Activated T-cell treated with anti-CD3 and anti-CD28 coated beads, Interleukin-2, amount 50 U/mL, for 4 hours (primary cell): ENCODE measurements around the gene MON2. TPM values are rescaled to one million over a fixed set of nuclear protein-coding genes. Genes with fewer than 3 reads are reported as not detected.

Experiments used
- ATAC-seq, 2 donors: fragments of 200-7000 bp; cut with Tn5 transposase; one replicate each; pipeline ENCODE4 v1.10.0; 2021
- DNase-seq: peaks from one replicate; pipeline ENCODE4 v3.0.0-alpha.2; 2020
- H3K27me3 Mint-ChIP-seq: one replicate; pipeline ENCODE4 v1.8.0; 2021; ENCODE audit warnings: low read depth, mixed read lengths
- H3K36me3 Mint-ChIP-seq: one replicate; pipeline ENCODE4 v1.8.0; 2022; ENCODE audit warnings: mixed read lengths; ENCODE audit not compliant: insufficient read depth
- H3K4me1 Mint-ChIP-seq: one replicate; pipeline ENCODE4 v1.8.0; 2021; ENCODE audit warnings: low read depth, mixed read lengths
- H3K4me3 Mint-ChIP-seq: one replicate; pipeline ENCODE4 v1.8.0; 2021; ENCODE audit warnings: mild to moderate bottlenecking, moderate library complexity, mixed read lengths
- H3K9me3 Mint-ChIP-seq: one replicate; pipeline ENCODE4 v1.8.0; 2021; ENCODE audit warnings: mixed read lengths
- total RNA-seq, 3 donors: library from RNA; stranded (reverse); gene quantifications; one replicate each; pipeline ENCODE4 v1.2.1, GENCODE V29; 2021

Gene MON2
- total RNA-seq, 3 donors from 2014 or later = 25.9 to 28.4 (median 27.6) TPM

GRCh38 chr12:62601765-62602164 lies 135.1 kb downstream of the MON2 start:
- no peaks in the 10 kb centered on the region for H3K27me3 Mint-ChIP-seq
- no peak for ATAC-seq
- H3K4me3 Mint-ChIP-seq = peak overlapping the region; percentile 89
- H3K4me1 Mint-ChIP-seq = peaks cover 36% of the 10 kb centered on the region
- no peak for DNase-seq
- H3K36me3 Mint-ChIP-seq = peaks cover 3% of the 10 kb centered on the region
- H3K9me3 Mint-ChIP-seq = no peaks in the 10 kb centered on the region

GRCh38 chr12:62602255-62603060 lies 135.8 kb downstream of the MON2 start:
- Mint-ChIP-seq H3K9me3 (no peaks in the 10 kb centered on the region), H3K4me3 (peak overlapping the region; percentile 89), H3K4me1 (peaks cover 40% of the 10 kb centered on the region), H3K27me3 (no peaks in the 10 kb centered on the region), H3K36me3 (peaks cover 5% of the 10 kb centered on the region)
- DNase-seq = peak; percentile 81
- ATAC-seq = peak; percentile 70 to 72

GRCh38 chr12:62603061-62603810 lies 136.6 kb downstream of the MON2 start:
- DNase-seq (peak; percentile 70), ATAC-seq (peak; percentile 76 to 77)
- Mint-ChIP-seq H3K4me1 (peaks cover 40% of the 10 kb centered on the region), H3K9me3 (no peaks in the 10 kb centered on the region), H3K27me3 (no peaks in the 10 kb centered on the region), H3K36me3 (peaks cover 5% of the 10 kb centered on the region), H3K4me3 (peak overlapping the region; percentile 89)

- Mint-ChIP-seq H3K36me3 (peaks cover 5% of the 10 kb centered on the region), H3K9me3 (no peaks in the 10 kb centered on the region), H3K4me1 (peaks cover 40% of the 10 kb centered on the region), H3K4me3 (peak overlapping the region; percentile 89), H3K27me3 (no peaks in the 10 kb centered on the region)
- ATAC-seq = no peak
- DNase-seq = no peak
These were observed 137.1 kb downstream of the MON2 start for GRCh38 chr12:62603811-62604098.

GRCh38 chr12:62604373-62604772 lies 137.7 kb downstream of the MON2 start:
- DNase-seq (no peak), ATAC-seq (no peak)
- peaks cover 5% of the 10 kb centered on the region for H3K36me3 Mint-ChIP-seq
- H3K27me3 Mint-ChIP-seq = no peaks in the 10 kb centered on the region
- H3K9me3 Mint-ChIP-seq = no peaks in the 10 kb centered on the region
- H3K4me3 Mint-ChIP-seq = peak overlapping the region; percentile 89
- H3K4me1 Mint-ChIP-seq = peaks cover 40% of the 10 kb centered on the region

- DNase-seq = no peak
- H3K9me3 Mint-ChIP-seq = no peaks in the 10 kb centered on the region
These were observed 138.2 kb downstream of the MON2 start for GRCh38 chr12:62604871-62605270.

GRCh38 chr12:62605981-62606380 lies 139.4 kb downstream of the MON2 start:
- no peaks in the 10 kb centered on the region for H3K9me3 Mint-ChIP-seq
- peaks cover 5% of the 10 kb centered on the region for H3K36me3 Mint-ChIP-seq
- ATAC-seq (no peak), DNase-seq (no peak)
- H3K4me1 Mint-ChIP-seq = peaks cover 36% of the 10 kb centered on the region
- no peak overlapping the region for H3K4me3 Mint-ChIP-seq
- H3K27me3 Mint-ChIP-seq = no peaks in the 10 kb centered on the region

More at GRCh38 chr12:62604871-62605270, 138.2 kb downstream of the MON2 start:
- Mint-ChIP-seq H3K4me1 (peaks cover 40% of the 10 kb centered on the region), H3K36me3 (peaks cover 5% of the 10 kb centered on the region), H3K4me3 (peak overlapping the region; percentile 89), H3K27me3 (no peaks in the 10 kb centered on the region)
- ATAC-seq = no peak

- Mint-ChIP-seq H3K27me3 (no peaks in the 10 kb centered on the region), H3K4me1 (peaks cover 33% of the 10 kb centered on the region), H3K9me3 (no peaks in the 10 kb centered on the region), H3K4me3 (no peak overlapping the region), H3K36me3 (peaks cover 5% of the 10 kb centered on the region)
- DNase-seq (no peak), ATAC-seq (no peak)
These were observed 140.0 kb downstream of the MON2 start for GRCh38 chr12:62606654-62607053.

GRCh38 chr12:62613081-62613480 lies 146.5 kb downstream of the MON2 start:
- no peak for ATAC-seq
- Mint-ChIP-seq H3K4me3 (no peak overlapping the region), H3K4me1 (no peaks in the 10 kb centered on the region), H3K9me3 (no peaks in the 10 kb centered on the region), H3K36me3 (peaks cover 3% of the 10 kb centered on the region), H3K27me3 (no peaks in the 10 kb centered on the region)
- no peak for DNase-seq

- DNase-seq = no peak
- Mint-ChIP-seq H3K27me3 (no peaks in the 10 kb centered on the region), H3K4me1 (peaks cover 7% of the 10 kb centered on the region), H3K36me3 (peaks cover 3% of the 10 kb centered on the region), H3K4me3 (no peak overlapping the region), H3K9me3 (no peaks in the 10 kb centered on the region)
- peak in 1 of 2 donors; percentile 59 for ATAC-seq
These were observed 151.7 kb downstream of the MON2 start for GRCh38 chr12:62618319-62618718.

GRCh38 chr12:62618930-62619329 lies 152.3 kb downstream of the MON2 start:
- ATAC-seq (no peak), DNase-seq (no peak)
- no peaks in the 10 kb centered on the region for H3K9me3 Mint-ChIP-seq
- H3K4me3 Mint-ChIP-seq = no peak overlapping the region
- H3K36me3 Mint-ChIP-seq = peaks cover 3% of the 10 kb centered on the region
- H3K27me3 Mint-ChIP-seq = no peaks in the 10 kb centered on the region
- peaks cover 7% of the 10 kb centered on the region for H3K4me1 Mint-ChIP-seq

GRCh38 chr12:62621101-62621638 lies 154.5 kb downstream of the MON2 start:
- H3K4me1 Mint-ChIP-seq = peaks cover 7% of the 10 kb centered on the region
- ATAC-seq = no peak
- no peak overlapping the region for H3K4me3 Mint-ChIP-seq

GRCh38 chr12:62622177-62622576 lies 155.6 kb downstream of the MON2 start:
- peaks cover 7% of the 10 kb centered on the region for H3K4me1 Mint-ChIP-seq
- no peaks in the 10 kb centered on the region for H3K9me3 Mint-ChIP-seq
- no peaks in the 10 kb centered on the region for H3K27me3 Mint-ChIP-seq
- no peak overlapping the region for H3K4me3 Mint-ChIP-seq
- DNase-seq = no peak
- no peaks in the 10 kb centered on the region for H3K36me3 Mint-ChIP-seq
- no peak for ATAC-seq

More at GRCh38 chr12:62621101-62621638, 154.5 kb downstream of the MON2 start:
- Mint-ChIP-seq H3K27me3 (no peaks in the 10 kb centered on the region), H3K36me3 (peaks cover 1% of the 10 kb centered on the region), H3K9me3 (no peaks in the 10 kb centered on the region)
- DNase-seq = no peak

- Mint-ChIP-seq H3K36me3 (no peaks in the 10 kb centered on the region), H3K27me3 (peaks cover 17% of the 10 kb centered on the region), H3K4me3 (no peak overlapping the region), H3K4me1 (no peaks in the 10 kb centered on the region), H3K9me3 (no peaks in the 10 kb centered on the region)
- DNase-seq = no peak
- no peak for ATAC-seq
These were observed 158.6 kb downstream of the MON2 start for GRCh38 chr12:62625228-62625627.
